ENCODE measurements around the gene PPA2.

DNA sequence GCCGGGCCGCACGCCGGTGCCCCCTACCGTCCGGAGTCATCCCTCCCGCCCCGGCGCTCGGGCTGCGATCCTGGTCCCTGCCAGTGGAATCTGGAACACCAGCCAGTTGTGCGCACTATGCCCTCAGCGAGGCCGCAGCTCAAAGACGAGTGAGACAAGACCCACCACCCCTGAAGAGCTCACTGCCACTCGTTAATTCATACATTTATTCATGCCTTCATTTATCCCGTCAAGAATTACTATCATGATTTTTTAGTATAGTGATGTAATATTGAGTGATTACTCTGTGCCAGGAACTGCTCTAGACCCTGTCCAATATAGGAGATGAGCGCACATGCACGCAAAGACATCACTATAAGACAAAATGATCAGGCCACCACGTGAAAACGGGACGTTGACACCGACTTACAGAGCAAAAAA, 247 bp upstream of the PPA2 start:
- TF ChIP-seq ZNF366 (tag by site-specific recombination; conservative IDR thresholded peaks at IDR 0.05) (no peak), ZNF629 (tag by site-specific recombination; IDR thresholded peaks at IDR 0.05) (no peak), ZBTB8A (tag by site-specific recombination; IDR thresholded peaks at IDR 0.05) (no peak), ZBTB21 (tag by site-specific recombination; IDR thresholded peaks at IDR 0.05) (no peak), SCRT2 (tag by site-specific recombination; IDR thresholded peaks at IDR 0.05) (no peak), YY1 (tag by site-specific recombination; IDR thresholded peaks at IDR 0.05) (no peak), KLF10 (tag by site-specific recombination; IDR thresholded peaks at IDR 0.05) (no peak; the same call in 1 of the 2 replicates), ZNF777 (tag by site-specific recombination; IDR thresholded peaks at IDR 0.05; ENCODE audit: borderline replicate concordance) (no peak), ZNF664 (tag by site-specific recombination; IDR thresholded peaks at IDR 0.05) (no peak)
- TF ChIP-seq, protein P1, sequence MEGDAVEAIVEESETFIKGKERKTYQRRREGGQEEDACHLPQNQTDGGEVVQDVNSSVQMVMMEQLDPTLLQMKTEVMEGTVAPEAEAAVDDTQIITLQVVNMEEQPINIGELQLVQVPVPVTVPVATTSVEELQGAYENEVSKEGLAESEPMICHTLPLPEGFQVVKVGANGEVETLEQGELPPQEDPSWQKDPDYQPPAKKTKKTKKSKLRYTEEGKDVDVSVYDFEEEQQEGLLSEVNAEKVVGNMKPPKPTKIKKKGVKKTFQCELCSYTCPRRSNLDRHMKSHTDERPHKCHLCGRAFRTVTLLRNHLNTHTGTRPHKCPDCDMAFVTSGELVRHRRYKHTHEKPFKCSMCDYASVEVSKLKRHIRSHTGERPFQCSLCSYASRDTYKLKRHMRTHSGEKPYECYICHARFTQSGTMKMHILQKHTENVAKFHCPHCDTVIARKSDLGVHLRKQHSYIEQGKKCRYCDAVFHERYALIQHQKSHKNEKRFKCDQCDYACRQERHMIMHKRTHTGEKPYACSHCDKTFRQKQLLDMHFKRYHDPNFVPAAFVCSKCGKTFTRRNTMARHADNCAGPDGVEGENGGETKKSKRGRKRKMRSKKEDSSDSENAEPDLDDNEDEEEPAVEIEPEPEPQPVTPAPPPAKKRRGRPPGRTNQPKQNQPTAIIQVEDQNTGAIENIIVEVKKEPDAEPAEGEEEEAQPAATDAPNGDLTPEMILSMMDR (tag by site-specific recombination; IDR thresholded peaks at IDR 0.05), result no peak; the same call in 1 of the 2 replicates
- TF ChIP-seq, protein P2, sequence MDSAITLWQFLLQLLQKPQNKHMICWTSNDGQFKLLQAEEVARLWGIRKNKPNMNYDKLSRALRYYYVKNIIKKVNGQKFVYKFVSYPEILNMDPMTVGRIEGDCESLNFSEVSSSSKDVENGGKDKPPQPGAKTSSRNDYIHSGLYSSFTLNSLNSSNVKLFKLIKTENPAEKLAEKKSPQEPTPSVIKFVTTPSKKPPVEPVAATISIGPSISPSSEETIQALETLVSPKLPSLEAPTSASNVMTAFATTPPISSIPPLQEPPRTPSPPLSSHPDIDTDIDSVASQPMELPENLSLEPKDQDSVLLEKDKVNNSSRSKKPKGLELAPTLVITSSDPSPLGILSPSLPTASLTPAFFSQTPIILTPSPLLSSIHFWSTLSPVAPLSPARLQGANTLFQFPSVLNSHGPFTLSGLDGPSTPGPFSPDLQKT (IDR thresholded peaks at IDR 0.05; ENCODE audit: borderline replicate concordance, low read depth, low read length), result no peak
- TF ChIP-seq, protein P3, sequence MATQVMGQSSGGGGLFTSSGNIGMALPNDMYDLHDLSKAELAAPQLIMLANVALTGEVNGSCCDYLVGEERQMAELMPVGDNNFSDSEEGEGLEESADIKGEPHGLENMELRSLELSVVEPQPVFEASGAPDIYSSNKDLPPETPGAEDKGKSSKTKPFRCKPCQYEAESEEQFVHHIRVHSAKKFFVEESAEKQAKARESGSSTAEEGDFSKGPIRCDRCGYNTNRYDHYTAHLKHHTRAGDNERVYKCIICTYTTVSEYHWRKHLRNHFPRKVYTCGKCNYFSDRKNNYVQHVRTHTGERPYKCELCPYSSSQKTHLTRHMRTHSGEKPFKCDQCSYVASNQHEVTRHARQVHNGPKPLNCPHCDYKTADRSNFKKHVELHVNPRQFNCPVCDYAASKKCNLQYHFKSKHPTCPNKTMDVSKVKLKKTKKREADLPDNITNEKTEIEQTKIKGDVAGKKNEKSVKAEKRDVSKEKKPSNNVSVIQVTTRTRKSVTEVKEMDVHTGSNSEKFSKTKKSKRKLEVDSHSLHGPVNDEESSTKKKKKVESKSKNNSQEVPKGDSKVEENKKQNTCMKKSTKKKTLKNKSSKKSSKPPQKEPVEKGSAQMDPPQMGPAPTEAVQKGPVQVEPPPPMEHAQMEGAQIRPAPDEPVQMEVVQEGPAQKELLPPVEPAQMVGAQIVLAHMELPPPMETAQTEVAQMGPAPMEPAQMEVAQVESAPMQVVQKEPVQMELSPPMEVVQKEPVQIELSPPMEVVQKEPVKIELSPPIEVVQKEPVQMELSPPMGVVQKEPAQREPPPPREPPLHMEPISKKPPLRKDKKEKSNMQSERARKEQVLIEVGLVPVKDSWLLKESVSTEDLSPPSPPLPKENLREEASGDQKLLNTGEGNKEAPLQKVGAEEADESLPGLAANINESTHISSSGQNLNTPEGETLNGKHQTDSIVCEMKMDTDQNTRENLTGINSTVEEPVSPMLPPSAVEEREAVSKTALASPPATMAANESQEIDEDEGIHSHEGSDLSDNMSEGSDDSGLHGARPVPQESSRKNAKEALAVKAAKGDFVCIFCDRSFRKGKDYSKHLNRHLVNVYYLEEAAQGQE (tag by site-specific recombination; IDR thresholded peaks at IDR 0.05), result no peak
- TF ChIP-seq, protein P4, sequence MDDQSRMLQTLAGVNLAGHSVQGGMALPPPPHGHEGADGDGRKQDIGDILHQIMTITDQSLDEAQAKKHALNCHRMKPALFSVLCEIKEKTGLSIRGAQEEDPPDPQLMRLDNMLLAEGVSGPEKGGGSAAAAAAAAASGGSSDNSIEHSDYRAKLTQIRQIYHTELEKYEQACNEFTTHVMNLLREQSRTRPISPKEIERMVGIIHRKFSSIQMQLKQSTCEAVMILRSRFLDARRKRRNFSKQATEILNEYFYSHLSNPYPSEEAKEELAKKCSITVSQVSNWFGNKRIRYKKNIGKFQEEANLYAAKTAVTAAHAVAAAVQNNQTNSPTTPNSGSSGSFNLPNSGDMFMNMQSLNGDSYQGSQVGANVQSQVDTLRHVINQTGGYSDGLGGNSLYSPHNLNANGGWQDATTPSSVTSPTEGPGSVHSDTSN (CRISPR knock-in tag; IDR thresholded peaks at IDR 0.05), result no peak
